HG02678 (cell line): ENCODE data around the gene ANKDD1A.

ENCODE experiments used
- ATAC-seq: cut with Tn5 transposase; IDR thresholded peaks from one replicate; pipeline ENCODE4 v1.9.1; 2021; ENCODE audit warnings: mild to moderate bottlenecking, moderate library complexity; ENCODE audit not compliant: unreplicated experiment

ANKDD1A gene

GRCh38 chr15:64959128-64959527 is 47.4 kb downstream of the ANKDD1A start:
- ATAC-seq = no peak

GRCh38 chr15:64960153-64960552 is 48.5 kb downstream of the ANKDD1A start:
- no peak for ATAC-seq

DNA sequence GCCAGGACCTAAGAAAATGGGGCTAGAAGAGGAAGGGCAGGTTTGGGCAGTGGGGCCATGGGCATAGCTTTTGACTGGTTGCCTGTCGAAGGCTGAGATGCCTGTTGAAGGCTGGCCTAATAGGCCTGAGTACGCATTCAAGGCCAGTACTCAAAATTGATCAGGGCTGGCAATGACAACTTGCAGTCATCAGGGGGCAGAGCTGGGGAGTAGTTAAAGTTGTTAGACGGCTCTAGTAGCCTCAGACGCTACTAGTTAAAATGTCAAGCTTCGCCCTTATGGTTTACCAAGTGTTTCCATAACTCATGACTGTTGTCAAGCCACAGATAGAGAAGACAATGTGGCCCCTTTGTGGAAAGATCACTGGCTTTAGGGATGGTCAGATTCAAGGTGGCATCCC is 49.3 kb downstream of the ANKDD1A start:
- no peak for ATAC-seq

- no peak for ATAC-seq
Observed at GRCh38 chr15:64969401-64969800, 57.7 kb downstream of the ANKDD1A start.

- ATAC-seq = no peak
Observed at GRCh38 chr15:64970698-64971097, 59.0 kb downstream of the ANKDD1A start.

DNA sequence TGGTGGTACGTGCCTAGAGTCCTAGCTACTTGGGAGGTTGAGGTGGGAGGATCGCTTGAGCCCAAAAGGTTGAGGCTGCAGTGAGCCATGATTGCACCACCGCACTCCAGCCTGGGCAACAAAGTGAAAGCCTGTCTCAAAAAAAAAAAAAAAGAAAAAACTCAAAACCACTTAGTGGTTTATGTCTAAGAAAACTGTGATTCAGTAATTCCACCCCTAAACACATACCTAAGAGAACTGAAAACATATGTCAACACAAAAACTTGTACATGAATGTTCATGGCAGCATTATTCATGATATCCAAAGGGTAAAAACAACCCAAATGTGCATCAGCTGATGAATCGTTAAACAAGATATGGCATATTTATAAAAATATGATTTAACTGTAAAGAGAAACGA is 63.7 kb downstream of the ANKDD1A start:
- no peak for ATAC-seq

GRCh38 chr15:64979252-64979710 is 67.6 kb downstream of the ANKDD1A start:
- ATAC-seq = no peak

DNA sequence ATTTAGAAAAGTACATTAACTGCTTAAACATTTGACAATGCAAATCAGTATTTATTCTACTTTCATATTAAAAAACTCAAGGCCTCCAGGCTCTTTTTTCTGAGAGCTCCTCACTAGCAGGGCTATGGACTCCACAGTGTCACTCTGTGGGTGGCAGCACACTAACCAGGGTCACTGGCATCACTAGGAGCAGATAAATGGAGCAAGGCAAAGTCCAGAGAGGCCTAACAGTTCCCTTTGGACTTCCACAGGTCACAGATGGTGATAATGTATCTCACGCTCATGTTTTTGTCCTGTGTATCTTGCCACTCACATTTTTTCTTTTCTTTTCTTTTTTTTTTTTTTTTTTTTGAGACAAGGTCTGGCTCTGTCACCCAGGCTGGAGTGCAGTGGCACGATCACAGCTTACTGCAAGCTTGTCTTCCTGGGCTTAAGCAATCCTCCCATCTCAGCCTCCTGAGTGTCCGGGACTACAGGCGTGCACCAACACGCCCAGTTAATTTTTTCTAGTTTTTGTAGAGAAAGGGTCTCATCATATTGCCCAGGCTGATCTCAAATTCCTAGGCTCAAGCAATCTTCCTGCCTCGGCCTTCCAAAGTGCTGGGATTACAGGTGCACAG is 70.2 kb downstream of the ANKDD1A start:
- no peak for ATAC-seq

DNA sequence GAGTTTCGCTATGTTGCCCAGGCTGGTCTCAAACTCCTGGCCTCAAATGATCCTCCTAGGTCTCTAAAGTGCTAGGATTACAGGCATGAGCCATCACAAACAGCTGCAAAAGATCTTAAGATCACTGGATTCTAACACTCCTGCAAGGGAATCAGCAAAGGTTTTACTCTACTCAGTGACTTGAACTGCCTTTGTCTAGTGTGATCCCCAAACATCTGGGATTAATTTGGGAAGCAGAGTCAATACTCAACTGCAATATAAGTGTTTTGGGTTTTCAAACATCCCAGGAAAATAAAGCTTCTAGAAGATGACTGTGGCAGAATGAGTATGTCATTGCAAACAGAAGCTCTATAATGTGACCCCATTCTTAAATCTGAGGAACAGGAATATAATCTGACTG is 70.8 kb downstream of the ANKDD1A start:
- ATAC-seq = no peak

DNA sequence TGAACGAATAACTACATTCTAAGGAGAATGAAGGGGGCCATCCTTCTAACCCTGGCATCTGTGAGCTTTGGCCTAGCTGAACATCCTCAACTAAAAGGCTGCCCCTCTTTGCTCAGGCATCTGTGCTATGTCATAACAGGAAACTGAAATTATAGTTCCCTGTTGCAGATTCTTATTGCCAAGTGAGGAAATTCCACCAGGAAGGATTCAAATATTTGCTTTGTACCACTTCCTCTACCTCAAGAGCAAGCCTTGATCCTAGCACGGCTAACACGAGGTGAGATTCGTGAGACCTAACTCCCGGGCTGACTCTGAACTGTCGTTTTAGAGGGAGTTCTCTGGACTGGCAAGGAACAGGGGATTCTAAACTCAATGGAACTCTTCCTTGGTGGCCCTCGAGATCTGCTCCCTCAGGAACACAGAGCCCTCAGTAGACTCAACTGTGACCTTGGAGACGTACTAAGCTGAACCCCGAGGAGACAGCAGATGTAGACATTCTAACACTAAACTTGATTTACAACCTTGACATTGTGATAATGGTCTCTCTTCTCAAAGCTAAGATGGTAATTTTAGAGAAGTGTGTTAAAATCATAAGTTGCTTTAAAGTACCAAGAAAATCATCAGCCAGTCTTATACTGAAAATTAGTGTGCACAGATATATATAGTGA is 73.8 kb downstream of the ANKDD1A start:
- no peak for ATAC-seq

DNA sequence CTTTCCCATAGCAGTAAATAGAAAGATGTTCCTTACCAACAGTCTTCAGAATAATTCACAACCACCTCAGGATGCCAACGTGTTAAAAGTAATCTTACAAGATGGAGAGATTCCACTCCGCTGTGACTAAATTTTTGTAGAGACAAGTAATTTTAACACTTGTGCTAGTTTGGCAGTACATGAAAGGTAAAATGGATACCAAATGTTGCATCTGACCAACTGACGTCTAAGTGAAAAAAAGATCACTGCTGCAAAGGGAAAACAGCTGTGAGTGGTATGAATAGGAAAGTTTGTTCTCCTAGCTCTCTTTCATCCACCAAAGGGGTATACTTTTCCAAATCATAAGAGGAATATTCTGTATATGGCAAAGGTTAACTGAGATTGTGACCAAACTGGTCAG is 75.4 kb downstream of the ANKDD1A start:
- ATAC-seq = no peak

DNA sequence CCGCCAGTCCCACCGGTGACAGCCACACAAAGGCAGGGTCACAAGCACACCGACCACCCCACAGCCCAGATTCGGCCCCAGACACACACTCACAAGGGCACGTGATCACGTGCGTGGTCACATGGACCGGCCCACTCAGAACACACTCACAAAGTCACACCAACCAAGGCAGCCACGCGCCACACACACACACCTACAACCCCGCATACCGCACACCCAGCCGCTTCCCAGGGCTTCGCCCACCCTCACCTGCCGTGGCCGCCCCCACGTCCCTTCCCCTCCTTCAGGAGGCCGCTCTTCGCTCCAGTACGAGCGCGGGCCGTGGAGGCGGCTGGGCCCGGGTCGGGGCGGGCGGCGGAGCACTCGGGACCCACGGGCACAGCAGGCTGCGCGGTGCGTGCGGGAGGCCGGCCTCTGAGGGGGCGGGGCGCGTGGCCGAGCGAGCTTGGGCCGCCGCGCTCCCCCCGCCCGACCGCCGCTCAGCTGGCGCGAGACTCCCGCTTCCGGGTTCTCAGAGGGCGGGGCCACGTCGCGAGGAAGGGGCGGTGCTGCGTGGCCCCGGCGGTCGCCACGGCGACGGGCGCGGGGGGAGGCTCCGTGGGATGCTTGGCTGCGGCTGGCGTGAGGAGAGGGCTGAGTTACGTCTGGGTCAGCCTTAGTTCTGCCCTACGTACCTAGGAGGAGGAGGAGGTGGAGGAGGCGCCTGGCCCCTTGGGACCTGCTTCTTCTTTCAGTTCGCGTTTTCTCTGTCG is 77.9 kb downstream of the ANKDD1A start, which contains the start of gene SPG21:
SPG21 (minus strand) TSS at position 499 of the 752 bp plus-strand sequence. CDS start 6,345 bp downstream, outside the sequence.
- peak; percentile 93 for ATAC-seq

GRCh38 chr15:64990168-64990470 is 78.4 kb downstream of the ANKDD1A start:
- no peak for ATAC-seq

DNA sequence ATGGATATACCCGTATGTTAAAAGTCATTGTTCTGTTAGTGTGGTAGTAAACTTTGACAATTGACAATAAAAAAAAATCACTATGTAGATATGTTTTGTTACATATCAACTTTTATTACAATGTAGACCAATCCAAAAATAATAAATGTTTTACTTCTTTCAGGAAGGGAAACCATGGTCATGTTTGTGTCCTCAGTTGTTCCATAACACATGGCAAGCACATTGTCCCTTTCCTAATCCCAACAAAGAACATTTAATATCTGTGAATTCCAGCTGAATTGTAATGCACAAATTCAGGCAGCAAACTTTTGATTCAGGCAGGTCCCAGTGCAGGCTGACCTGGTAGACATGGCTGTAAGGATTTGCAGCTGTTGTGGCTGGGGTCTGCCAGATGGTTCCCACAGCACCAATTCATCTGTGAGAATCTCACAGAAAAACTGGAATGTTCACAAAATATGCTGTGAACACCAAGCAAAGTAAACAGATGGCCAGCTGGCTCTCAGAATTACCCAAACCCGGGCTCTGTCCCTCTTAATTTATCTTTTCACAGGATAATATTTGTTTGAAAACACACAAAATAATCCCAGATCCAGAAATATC is 79.9 kb downstream of the ANKDD1A start:
- ATAC-seq = no peak

DNA sequence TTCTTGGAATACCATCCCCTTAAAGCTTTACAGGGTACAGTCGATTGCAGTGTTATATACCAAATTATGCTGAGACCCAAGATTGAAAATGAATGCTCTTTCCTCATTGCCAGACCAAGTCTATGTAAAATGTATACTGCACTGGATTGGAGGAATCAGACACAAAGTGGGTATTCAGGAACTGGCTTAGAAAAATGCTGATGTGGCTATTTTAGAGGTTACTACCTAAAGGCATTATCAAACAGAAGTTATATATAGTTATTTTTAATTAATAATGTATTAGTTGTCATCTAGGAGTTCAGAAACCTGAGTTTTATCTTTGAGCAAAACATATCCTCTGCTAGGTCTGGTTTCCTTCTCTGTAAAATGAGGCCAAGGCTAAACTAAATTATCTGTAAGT is 81.6 kb downstream of the ANKDD1A start:
- ATAC-seq = no peak

DNA sequence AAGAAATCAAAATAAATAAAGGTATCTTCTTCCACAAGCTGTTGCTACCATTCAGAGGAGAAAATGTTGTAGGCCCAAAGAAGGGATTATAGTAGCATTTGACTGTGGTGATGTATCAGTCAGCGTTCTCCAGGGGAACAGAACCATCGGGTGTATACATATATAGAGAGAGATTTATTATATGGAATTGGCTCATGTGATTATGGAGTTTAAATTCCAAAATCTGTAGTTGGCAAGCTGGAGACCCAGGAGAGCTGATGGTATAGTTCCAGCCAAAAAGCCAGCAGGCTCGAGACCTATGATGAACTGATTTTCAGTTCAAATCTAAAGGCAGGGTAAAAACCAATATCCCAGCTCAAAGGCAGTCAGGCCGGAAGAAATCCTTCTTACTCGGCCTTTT is 85.4 kb downstream of the ANKDD1A start:
- ATAC-seq = no peak

DNA sequence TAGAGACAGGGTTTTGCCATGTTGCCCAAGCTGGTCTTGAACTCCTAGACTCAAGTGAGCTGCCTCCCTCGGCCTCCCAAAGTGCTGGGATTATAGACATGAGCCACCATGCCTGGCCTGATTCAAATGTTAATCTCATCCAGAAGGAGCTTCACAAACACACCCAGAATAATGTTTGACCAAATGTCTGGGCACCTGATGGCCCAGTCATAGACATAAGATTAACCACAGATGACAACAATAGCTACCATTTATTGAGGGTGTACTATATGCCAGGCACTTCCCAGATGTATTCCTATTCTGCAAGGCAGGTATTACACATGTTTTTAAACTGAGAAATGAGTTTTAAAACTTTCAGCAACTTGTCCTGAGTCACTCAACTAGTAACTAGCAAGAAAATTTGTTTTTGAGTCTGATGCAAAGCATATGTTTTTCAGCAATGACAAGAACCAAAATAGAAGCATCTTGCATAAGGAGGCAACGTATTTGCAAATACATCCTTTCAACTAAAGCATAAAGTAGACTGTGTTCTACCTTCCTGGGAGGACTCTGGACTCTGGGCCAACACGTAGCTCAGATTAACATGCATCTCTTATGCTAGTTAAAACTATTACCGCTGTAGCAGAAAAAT is 86.2 kb downstream of the ANKDD1A start:
- no peak for ATAC-seq

DNA sequence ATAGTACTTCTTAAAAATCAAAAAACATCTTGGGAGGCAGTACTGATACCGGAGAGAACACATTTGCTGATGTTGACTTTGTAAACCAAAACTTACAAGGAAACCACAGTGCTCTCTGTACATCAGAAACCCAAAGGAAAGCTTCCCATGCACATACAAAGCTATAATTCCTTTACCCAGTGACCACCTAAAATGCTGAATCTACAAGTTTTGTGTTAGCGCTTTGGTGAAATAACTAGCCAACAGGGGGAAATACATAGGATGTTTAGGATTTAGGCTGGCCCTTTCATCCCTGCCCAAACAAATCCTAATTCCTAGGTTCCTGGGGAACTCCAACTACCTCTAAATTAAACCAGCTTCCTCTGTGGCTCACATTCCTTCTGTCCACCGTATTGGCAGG is 93.3 kb downstream of the ANKDD1A start:
- ATAC-seq = no peak

DNA sequence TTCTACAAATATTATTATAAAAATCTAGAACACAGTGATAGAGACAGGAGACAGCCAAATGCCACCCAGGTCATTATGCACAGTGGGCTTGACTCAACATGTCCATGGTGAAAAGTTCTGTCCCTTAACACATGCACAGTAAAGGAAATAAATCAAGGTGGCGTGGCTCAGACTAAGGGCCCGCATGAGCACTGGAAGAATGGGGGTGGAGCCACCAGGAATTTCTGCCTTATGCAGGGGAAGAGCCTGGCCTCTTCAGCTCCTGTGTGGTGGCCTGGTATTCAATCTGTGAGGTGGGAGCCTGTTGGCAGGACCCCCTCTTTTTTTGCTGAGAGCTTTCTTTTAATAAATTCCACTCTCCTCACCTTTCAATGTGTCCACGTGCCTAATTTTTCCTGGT is 95.2 kb downstream of the ANKDD1A start:
- no peak for ATAC-seq
